ENCODE results near the gene UNC79.

Gene UNC79

DNA sequence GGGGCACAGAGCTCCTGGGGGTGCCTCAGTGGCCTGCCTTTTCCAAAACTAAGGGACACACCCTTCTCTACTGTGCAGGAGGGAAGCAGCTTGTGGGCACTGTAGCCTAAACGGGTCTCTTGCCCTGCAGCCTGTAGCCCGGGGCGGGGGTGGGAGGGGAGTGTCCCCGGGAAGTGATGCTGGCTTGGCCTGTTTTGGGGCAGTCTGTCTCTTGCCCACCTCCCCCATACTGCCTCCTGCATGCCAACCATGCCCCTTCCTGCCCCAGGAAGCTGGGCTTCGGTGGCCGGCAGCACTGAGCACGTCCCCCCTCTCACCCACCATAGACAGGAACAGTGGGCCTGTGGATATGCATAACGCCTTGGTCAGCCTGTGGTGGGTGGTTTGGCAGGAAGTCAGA, 314.1 kb downstream of the UNC79 start:
- no peak for DNase-seq (ENCODE audit: extremely low read depth in 1 of 2, low read depth in 1 of 2)

DNA sequence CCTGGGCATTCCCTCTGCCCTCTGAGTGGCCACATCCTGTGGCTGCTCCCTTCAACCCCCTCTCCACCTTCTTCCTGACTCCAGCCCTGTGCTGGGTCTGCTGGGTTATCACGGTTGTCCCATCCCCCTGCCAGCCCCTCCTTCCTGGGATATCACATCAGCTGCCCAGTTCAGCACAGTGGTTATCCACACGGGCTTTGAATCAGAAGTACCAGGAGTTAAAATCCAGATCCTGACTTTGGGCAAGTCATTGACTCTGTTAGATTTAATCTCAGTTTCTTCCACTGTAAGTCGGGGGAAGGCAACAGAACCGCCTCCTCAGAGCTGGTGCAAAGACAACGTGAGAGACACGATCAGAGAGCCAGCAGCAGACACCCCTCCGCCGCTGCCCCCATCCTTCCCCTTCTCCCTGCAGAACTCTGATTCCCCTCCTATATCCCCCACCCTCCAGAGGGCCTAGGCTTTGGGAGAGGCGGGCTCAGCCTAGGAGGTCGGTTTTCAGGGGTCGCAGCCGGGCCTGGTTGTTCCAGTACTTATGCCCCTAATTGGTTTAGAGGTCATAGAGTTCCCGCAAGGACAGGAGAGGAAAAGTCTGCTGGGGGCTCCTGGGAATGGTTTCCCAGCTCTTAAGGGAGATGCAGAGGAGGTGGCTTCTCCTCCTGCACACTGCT, 315.0 kb downstream of the UNC79 start:
- no peak for DNase-seq (ENCODE audit: extremely low read depth in 1 of 2, low read depth in 1 of 2)

DNA sequence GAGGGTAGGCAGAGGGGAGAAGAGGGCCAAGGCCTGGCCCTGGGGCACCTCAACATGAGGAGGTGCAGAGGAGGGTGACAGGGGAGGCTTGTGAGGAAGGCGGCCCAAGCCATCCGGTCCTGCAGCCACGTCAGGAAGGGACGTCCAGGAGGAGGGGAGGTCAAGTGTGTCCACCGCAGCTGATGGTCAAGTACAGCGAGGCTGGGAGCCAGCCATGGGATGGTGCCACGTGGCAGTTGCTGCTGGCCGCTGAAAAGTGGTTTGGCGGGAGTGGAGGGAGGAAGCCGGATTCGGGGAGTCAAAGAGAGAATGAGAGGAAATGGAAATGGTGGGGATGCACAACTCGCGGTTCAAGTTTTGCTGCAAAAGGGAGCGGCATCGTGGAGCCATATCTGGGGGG, 316.4 kb downstream of the UNC79 start:
- no peak for DNase-seq (ENCODE audit: extremely low read depth in 1 of 2, low read depth in 1 of 2)

DNA sequence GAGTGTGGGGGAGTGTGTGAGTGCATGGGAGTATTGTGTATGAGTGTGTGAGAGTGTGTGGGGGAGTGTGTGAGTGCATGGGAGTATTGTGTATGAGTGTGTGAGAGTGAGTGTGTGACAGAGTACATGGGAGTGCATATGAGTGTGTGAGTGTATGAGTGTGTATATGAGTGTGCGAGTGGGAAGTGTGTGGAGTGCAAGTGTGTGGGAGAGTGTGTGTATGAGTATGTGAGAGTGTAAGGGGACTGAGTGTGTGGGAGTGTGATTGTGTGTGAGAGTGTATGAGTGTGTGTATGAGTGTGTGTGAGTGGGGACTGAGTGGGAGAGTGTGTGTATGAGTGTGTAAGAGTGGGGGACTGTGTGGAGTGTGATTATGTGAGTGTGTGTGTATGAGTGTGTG, 316.8 kb downstream of the UNC79 start:
- no peak for DNase-seq (ENCODE audit: extremely low read depth in 1 of 2, low read depth in 1 of 2)

DNA sequence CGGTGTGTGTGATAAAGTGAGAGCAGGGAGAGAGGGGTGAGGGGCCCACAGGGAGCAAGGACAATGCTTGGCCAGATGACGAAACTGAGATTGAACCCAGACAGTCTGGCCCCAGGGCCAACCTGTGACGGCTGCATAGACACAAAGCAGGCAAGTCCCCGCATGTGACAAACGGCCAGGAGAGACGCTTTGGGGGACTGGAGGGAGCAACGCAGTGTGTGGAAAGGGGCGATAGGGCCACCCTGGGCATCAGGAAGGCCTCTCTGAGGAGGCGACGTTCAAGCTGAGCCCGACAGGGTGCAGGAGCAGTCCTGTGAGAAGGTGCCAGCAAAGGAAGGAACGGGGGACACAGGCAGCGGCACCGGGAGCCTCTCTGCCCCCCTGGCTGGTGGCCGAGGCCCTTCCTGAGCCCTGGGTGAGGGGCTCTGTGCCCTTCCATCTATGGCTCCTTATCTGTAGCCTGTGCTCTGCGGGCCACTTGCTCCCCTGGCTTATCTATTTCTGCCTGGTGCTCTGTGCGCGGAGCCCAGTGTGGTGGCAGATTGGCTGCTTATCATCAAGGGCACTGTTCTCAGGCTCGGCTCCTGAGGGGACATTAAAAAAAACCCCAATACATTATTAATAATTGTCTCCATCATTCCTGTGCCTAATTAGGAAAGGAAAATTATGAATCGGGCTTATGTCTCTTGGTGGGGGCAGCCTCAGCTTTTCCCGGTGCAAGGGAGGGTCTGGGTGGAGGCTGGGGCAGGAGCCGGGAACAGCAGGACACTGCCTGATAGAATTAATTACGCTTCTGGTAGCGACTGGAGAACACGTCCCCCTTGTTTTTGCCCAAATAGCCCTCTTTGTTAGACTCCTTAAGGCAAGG, 317.7 kb downstream of the UNC79 start:
- DNase-seq (ENCODE audit: extremely low read depth in 1 of 2, low read depth in 1 of 2) = no peak

DNA sequence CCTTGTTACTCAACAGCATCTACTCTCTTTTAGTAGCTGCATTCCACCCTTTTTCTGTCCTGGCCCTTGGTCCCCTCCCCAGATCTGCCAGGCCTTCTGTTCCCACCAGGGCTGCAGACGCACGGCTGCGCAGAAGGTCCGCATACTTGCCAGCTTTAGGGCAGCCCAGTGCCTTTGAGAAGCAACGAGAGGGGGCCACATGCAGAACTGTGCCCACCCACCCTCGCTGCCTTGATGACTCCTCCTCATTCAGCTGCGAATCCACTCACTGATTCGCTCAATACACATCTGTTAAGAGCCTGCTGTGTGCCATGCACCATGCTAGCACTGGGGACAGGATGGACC, 318.3 kb downstream of the UNC79 start:
- no peak for DNase-seq (ENCODE audit: extremely low read depth in 1 of 2, low read depth in 1 of 2)

DNA sequence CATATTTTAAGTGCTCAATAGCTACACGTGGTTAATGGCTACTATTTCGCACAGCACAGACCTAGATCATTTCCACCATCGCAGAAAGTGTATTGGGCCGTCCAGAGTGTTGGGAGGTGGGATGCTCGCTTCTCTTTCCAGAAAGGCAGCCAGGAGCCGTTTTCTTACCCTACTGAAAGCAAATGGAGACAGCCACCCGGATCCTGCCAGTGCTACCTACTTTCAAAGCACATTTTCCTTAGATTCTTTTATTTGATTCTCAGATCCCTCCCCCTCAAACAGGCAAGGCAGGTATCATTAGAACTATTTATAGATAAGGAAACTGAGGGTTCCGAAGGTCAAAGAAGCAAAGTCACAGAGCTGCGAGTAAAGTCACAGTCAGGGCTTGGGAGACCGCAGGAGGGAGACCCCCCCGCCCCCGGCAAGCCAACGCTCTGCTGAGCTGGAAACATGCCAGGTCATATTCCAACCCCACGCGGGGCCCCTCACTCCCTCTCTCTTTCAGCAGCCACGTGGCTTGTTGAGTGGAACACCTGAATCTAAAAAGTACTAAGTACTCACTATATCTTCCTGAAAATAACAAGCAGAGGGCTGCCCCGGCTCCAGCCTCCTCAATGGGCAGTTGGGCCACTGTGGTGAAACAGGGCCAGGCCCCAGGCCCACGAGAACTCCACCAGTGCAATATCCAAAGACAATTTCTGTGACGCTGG, 321.4 kb downstream of the UNC79 start:
- DNase-seq (ENCODE audit: extremely low read depth in 1 of 2, low read depth in 1 of 2) = no peak

DNA sequence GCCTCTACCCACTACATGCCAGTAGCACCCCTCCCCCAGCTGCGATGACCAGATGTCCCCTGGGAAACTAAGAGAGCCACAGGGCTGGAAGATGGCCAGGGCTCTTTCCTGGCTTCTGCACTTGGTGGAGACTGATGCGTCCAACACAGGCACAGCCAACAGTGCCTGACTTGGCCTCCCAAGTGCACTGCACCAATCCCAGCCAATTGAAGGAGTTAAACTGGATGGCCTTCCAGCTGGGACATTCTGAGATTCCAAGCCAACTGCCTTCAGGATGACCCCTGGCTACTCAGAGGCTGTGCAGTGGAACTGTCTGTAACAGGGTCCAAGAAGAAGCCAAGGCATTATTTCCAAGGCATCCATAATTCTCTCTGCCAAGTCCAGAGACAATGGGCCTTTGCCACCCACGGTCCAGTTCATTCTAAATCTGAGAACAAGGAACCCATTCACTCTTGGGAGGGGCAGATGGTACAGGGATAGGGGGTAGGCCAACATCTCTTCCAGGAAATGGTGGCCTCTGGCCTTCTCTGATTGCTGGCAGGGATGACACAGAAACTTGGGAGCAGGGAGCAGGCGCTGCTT, 322.3 kb downstream of the UNC79 start:
- no peak for DNase-seq (ENCODE audit: extremely low read depth in 1 of 2, low read depth in 1 of 2)

DNA sequence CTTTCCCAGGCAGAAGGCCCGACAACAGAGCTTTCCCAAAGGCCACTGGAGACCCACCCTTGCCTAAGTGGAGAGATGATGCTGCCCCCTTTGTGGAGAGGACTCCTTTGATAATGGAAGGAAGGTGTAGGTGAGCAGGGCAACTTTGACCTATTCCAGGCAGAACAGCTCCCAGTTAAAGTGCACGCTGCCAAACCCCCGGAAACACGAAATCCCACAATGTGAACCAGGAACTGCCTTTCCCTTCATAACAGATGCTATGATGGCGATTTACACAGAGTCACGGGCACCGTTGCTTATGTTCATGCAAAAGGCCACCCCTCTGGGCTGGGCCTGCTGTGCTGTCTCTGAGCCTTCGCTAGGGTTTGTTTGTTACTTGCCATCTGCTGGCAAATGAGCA, 322.9 kb downstream of the UNC79 start:
- DNase-seq (ENCODE audit: extremely low read depth in 1 of 2, low read depth in 1 of 2) = no peak

DNA sequence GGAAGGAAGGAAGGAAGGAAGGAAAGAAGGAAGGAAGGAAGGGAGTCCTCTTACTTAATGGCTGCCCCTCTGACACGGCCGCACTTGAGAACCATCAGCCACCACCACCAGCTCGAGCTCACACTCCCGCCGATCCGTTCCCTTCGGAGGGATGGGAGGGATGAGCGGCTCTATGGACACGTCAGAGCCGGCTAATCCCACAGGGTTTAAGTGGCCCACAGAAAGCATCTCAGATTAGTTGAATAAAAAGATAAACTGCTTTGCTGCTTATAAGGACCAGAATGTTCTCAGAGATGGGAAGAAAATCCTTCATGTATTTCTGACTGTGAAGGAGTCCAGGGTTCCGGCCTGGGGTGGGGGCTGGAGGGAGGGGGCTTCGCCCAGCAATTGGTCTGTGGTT, 326.5 kb downstream of the UNC79 start:
- no peak for DNase-seq (ENCODE audit: extremely low read depth in 1 of 2, low read depth in 1 of 2)
